ENCODE results near the gene SUSD5.
A peak's percentile ranks its signal among the peaks of the same experiment; 100 is the strongest.

The SUSD5 gene

GRCh38 chr3:33218446-33219174 lies at the start of gene SUSD5:
TSS of gene SUSD5 (minus strand) at chr3:33218810. CDS start at chr3:33218797, 13 bp downstream.
- DNase-seq (ENCODE audit: low read depth), result no peak
- no peak for TF ChIP-seq CTCF (IDR thresholded peaks at IDR 0.05; ENCODE audit: control insufficient read depth, insufficient read depth, low read depth, low read length, missing control alignments)
- peak within 1 kb of the TSS; percentile 61 for H3K4me3 ChIP-seq (ENCODE audit: control insufficient read depth, low read depth, low read length)

GRCh38 chr3:33260104-33260503 lies 41.5 kb upstream of the SUSD5 start:
- H3K4me3 ChIP-seq (ENCODE audit: control insufficient read depth, low read depth, low read length), result no peak overlapping the region
- no peak for TF ChIP-seq CTCF (IDR thresholded peaks at IDR 0.05; ENCODE audit: control insufficient read depth, insufficient read depth, low read depth, low read length, missing control alignments)
- no peak for DNase-seq (ENCODE audit: low read depth)

DNA sequence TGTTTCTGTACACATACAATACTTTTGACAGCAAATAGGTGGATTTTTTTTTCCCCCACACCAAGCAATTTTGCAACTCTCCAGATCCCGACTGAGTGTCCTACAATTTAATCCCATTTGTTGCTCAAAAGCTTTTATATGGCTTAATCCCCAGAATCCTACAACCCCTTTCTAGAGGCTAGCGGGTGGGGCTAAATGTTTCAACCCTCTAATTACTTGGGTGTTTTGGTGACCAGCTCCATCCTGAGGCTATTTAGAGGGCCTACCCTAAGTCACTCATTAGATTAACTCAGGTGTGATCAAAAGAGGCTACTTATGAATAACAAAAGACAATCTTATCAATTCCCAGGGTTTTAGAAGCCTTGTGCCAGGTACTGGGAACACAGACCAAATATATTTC lies 37.6 kb upstream of the SUSD5 start:
- DNase-seq (ENCODE audit: low read depth), result no peak
- no peak for TF ChIP-seq CTCF (IDR thresholded peaks at IDR 0.05; ENCODE audit: control insufficient read depth, insufficient read depth, low read depth, low read length, missing control alignments)

GRCh38 chr3:33250712-33251111 lies 32.1 kb upstream of the SUSD5 start:
- DNase-seq (ENCODE audit: low read depth), result no peak
- no peak for TF ChIP-seq CTCF (IDR thresholded peaks at IDR 0.05; ENCODE audit: control insufficient read depth, insufficient read depth, low read depth, low read length, missing control alignments)

More for the DNA sequence above, 37.6 kb upstream of the SUSD5 start:
- no peak overlapping the region for H3K4me3 ChIP-seq (ENCODE audit: control insufficient read depth, low read depth, low read length)

GRCh38 chr3:33246786-33247185 lies 28.2 kb upstream of the SUSD5 start:
- no peak overlapping the region for H3K4me3 ChIP-seq (ENCODE audit: control insufficient read depth, low read depth, low read length)
- DNase-seq (ENCODE audit: low read depth), result no peak
- TF ChIP-seq CTCF (IDR thresholded peaks at IDR 0.05; ENCODE audit: control insufficient read depth, insufficient read depth, low read depth, low read length, missing control alignments), result no peak

More at GRCh38 chr3:33250712-33251111, 32.1 kb upstream of the SUSD5 start:
- H3K4me3 ChIP-seq (ENCODE audit: control insufficient read depth, low read depth, low read length), result no peak overlapping the region

DNA sequence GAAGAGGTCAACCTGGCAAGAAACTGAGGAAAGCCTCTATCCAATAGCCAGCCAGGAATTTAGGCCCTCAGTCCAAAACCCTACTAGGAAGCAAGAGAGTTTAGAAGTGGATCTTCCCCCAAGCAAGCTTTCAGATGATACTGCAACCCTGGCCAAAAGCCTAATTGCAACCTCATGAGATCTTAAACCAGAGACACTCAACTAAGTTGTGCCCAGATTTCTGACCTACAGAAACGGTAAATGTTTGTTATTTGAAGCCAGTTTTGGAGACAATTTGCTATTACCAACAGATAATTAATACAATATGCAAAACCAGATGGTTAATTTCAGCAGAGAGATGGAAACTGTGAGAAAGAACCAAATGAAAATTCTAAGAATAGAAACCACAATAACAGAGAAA lies 21.7 kb upstream of the SUSD5 start:
- no peak for TF ChIP-seq CTCF (IDR thresholded peaks at IDR 0.05; ENCODE audit: control insufficient read depth, insufficient read depth, low read depth, low read length, missing control alignments)
- H3K4me3 ChIP-seq (ENCODE audit: control insufficient read depth, low read depth, low read length), result no peak overlapping the region
- DNase-seq (ENCODE audit: low read depth), result no peak

Data from AG09309 (cell line).